Trophoblast cell (in vitro differentiated cells and primary cell): ENCODE data around the gene DUSP3.

Experiments
- DNase-seq, 2 donors: peaks; one replicate each; pipeline ENCODE4 v3.0.0-alpha.2; 2016
- H2AFZ ChIP-seq: 2 replicates; pipeline ENCODE4 v1.6.1; 2013; ENCODE audit warnings: low read length, moderate library complexity, mild to moderate bottlenecking; ENCODE audit not compliant: insufficient read depth, poor library complexity
- H2AK5ac ChIP-seq: 2 replicates; pipeline ENCODE4 v1.6.1; 2013; ENCODE audit warnings: mild to moderate bottlenecking, low read length
- H2BK120ac ChIP-seq: 2 replicates; pipeline ENCODE4 v1.6.1; 2013; ENCODE audit warnings: low read length, mild to moderate bottlenecking, moderate library complexity; ENCODE audit not compliant: insufficient read depth, poor library complexity
- H2BK12ac ChIP-seq: 2 replicates; pipeline ENCODE4 v1.6.1; 2013; ENCODE audit warnings: mild to moderate bottlenecking, low read length, moderate library complexity
- H2BK5ac ChIP-seq: 2 replicates; pipeline ENCODE4 v1.6.1; 2013; ENCODE audit warnings: low read length, low read depth, moderate library complexity, mild to moderate bottlenecking; ENCODE audit not compliant: poor library complexity
- H3K14ac ChIP-seq: 2 replicates; pipeline ENCODE4 v1.6.1; 2013; ENCODE audit warnings: mild to moderate bottlenecking, low read length
- H3K18ac ChIP-seq: 2 replicates; pipeline ENCODE4 v1.6.1; 2013; ENCODE audit warnings: mild to moderate bottlenecking, low read length
- H3K23ac ChIP-seq: 2 replicates; pipeline ENCODE4 v1.6.1; 2013; ENCODE audit warnings: low read length
- H3K27ac ChIP-seq: 2 replicates; pipeline ENCODE4 v1.5.1; 2013; ENCODE audit warnings: low read depth, mild to moderate bottlenecking, inconsistent platforms, low read length, moderate library complexity
- H3K27me3 ChIP-seq: 2 replicates; pipeline ENCODE4 v1.6.1; 2013; ENCODE audit warnings: inconsistent platforms, mild to moderate bottlenecking, low read length, moderate library complexity; ENCODE audit not compliant: insufficient read depth
- H3K36me3 ChIP-seq, 2 experiments: 1 replicate in 1 of 2; 2 replicates in 1 of 2; pipeline ENCODE4 v1.6.1; 2013; ENCODE audit warnings: low read length in 2 of 2, mild to moderate bottlenecking in 2 of 2, moderate library complexity in 1 of 2; ENCODE audit not compliant: insufficient read depth in 2 of 2, control insufficient read depth in 1 of 2
- H3K4ac ChIP-seq: 2 replicates; pipeline ENCODE4 v1.6.1; 2013; ENCODE audit warnings: low read depth, mild to moderate bottlenecking, low read length, moderate library complexity
- H3K4me1 ChIP-seq, 2 experiments: 1 replicate in 1 of 2; 2 replicates in 1 of 2; pipeline ENCODE4 v1.6.1; 2013; ENCODE audit warnings: low read length in 2 of 2, mild to moderate bottlenecking in 2 of 2, moderate library complexity in 1 of 2; ENCODE audit not compliant: insufficient read depth in 2 of 2, control insufficient read depth in 1 of 2
- H3K4me2 ChIP-seq: 2 replicates; pipeline ENCODE4 v1.6.1; 2013; ENCODE audit warnings: inconsistent platforms, mild to moderate bottlenecking, low read length, moderate library complexity
- H3K4me3 ChIP-seq: 2 replicates; pipeline ENCODE4 v1.5.1; 2013; ENCODE audit warnings: mild to moderate bottlenecking, low read depth, low read length, inconsistent platforms
- H3K79me1 ChIP-seq: one replicate; pipeline ENCODE4 v1.6.1; 2013; ENCODE audit warnings: low read length
- H3K79me2 ChIP-seq: 2 replicates; pipeline ENCODE4 v1.6.1; 2013; ENCODE audit warnings: low read length, mild to moderate bottlenecking; ENCODE audit not compliant: control insufficient read depth, insufficient read depth, poor library complexity
- H3K9ac ChIP-seq: 2 replicates; pipeline ENCODE4 v1.6.1; 2013; ENCODE audit warnings: mild to moderate bottlenecking, low read length
- H3K9me3 ChIP-seq: 2 replicates; pipeline ENCODE4 v1.6.1; 2013; ENCODE audit warnings: low read depth, mild to moderate bottlenecking, control low read depth, inconsistent platforms, low read length; ENCODE audit not compliant: insufficient read depth
- H4K12ac ChIP-seq: 2 replicates; pipeline ENCODE4 v1.6.1; 2013; ENCODE audit warnings: low read depth, mild to moderate bottlenecking, low read length, moderate library complexity
- H4K8ac ChIP-seq: 2 replicates; pipeline ENCODE4 v1.6.1; 2013; ENCODE audit warnings: low read depth, mild to moderate bottlenecking, low read length, moderate library complexity
- H4K91ac ChIP-seq: one replicate; pipeline ENCODE4 v1.6.1; 2013; ENCODE audit warnings: low read depth, mild to moderate bottlenecking, low read length, moderate library complexity
- WGBS: extraction: QIAGEN DNeasy Blood & Tissue Kit; methylation state at CpG from one replicate; pipeline ENCODE4 v1.1.7; 2013; ENCODE audit warnings: missing lambda C conversion rate; ENCODE audit not compliant: insufficient read length, insufficient coverage; ENCODE audit errors: extremely low coverage; 5-methylcytosine and 5-hydroxymethylcytosine counted together

DUSP3 gene

GRCh38 chr17:43750153-43750552 lies 28.6 kb downstream of the DUSP3 start:
- no peak overlapping the region for H3K4ac ChIP-seq
- H3K27ac ChIP-seq: no peak overlapping the region
- no peak overlapping the region for H3K4me3 ChIP-seq
- H2BK5ac ChIP-seq: no peak overlapping the region
- no peaks in the 10 kb centered on the region for H3K79me2 ChIP-seq
- no peak overlapping the region for H4K8ac ChIP-seq
- no peak overlapping the region for H2BK120ac ChIP-seq
- H2AK5ac ChIP-seq: no peak overlapping the region
- peaks cover 3 to 10% of the 10 kb centered on the region in 2 experiments for H3K4me1 ChIP-seq
- H3K14ac ChIP-seq: no peak overlapping the region
- H3K18ac ChIP-seq: no peak overlapping the region
- H3K9ac ChIP-seq: no peak overlapping the region
- H3K23ac ChIP-seq: no peak overlapping the region
- H3K79me1 ChIP-seq: peaks cover 4% of the 10 kb centered on the region
- no peak overlapping the region for H4K12ac ChIP-seq
- H3K9me3 ChIP-seq: no peaks in the 10 kb centered on the region
- WGBS: no CpG with 5 or more reads among the region's 5 CpGs
- H2BK12ac ChIP-seq: no peak overlapping the region
- H4K91ac ChIP-seq: no peak overlapping the region
- H3K4me2 ChIP-seq: no peak overlapping the region
- H3K27me3 ChIP-seq: peaks cover 7% of the 10 kb centered on the region
- DNase-seq: no peak
- no peak overlapping the region for H2AFZ ChIP-seq
- no peaks in the 10 kb centered on the region for H3K36me3 ChIP-seq

GRCh38 chr17:43745541-43745940 lies 33.2 kb downstream of the DUSP3 start:
- peak overlapping the region; percentile 38 for H2BK120ac ChIP-seq
- no peak overlapping the region for H2AFZ ChIP-seq

GRCh38 chr17:43741636-43742035 lies 37.1 kb downstream of the DUSP3 start:
- Histone ChIP-seq H3K27me3 (no peaks in the 10 kb centered on the region), H3K4me2 (no peak overlapping the region), H3K36me3 (no peaks in the 10 kb centered on the region), H3K79me1 (peaks cover 4% of the 10 kb centered on the region), H3K79me2 (no peaks in the 10 kb centered on the region), H4K8ac (no peak overlapping the region), H3K4me1 (peaks cover 3 to 13% of the 10 kb centered on the region in 2 experiments), H3K27ac (no peak overlapping the region), H2AK5ac (no peak overlapping the region), H2BK12ac (no peak overlapping the region), H2AFZ (no peak overlapping the region), H3K14ac (no peak overlapping the region), H3K4ac (no peak overlapping the region), H3K18ac (no peak overlapping the region), H4K91ac (no peak overlapping the region), H3K9me3 (peaks cover 2% of the 10 kb centered on the region), H2BK5ac (no peak overlapping the region), H2BK120ac (no peak overlapping the region), H3K23ac (no peak overlapping the region), H4K12ac (no peak overlapping the region), H3K9ac (no peak overlapping the region), H3K4me3 (peak overlapping the region; percentile 13)
- no peak for DNase-seq
- WGBS: no CpG with 5 or more reads among the region's 5 CpGs

More at GRCh38 chr17:43745541-43745940, 33.2 kb downstream of the DUSP3 start:
- Histone ChIP-seq H4K91ac (no peak overlapping the region), H3K4me1 (peaks cover 3 to 13% of the 10 kb centered on the region in 2 experiments), H3K18ac (no peak overlapping the region), H3K23ac (no peak overlapping the region), H2BK12ac (peak overlapping the region; percentile 30), H2AK5ac (no peak overlapping the region), H3K9ac (no peak overlapping the region), H3K4me3 (no peak overlapping the region), H3K4ac (no peak overlapping the region), H2BK5ac (no peak overlapping the region), H3K14ac (no peak overlapping the region), H3K27ac (peak overlapping the region; percentile 32), H4K8ac (no peak overlapping the region), H3K36me3 (no peaks in the 10 kb centered on the region), H4K12ac (no peak overlapping the region), H3K79me2 (no peaks in the 10 kb centered on the region), H3K79me1 (peaks cover 4% of the 10 kb centered on the region), H3K4me2 (no peak overlapping the region), H3K9me3 (peaks cover 2% of the 10 kb centered on the region), H3K27me3 (no peaks in the 10 kb centered on the region)
- WGBS: no CpG with 5 or more reads among the region's 6 CpGs
- no peak for DNase-seq

DNA sequence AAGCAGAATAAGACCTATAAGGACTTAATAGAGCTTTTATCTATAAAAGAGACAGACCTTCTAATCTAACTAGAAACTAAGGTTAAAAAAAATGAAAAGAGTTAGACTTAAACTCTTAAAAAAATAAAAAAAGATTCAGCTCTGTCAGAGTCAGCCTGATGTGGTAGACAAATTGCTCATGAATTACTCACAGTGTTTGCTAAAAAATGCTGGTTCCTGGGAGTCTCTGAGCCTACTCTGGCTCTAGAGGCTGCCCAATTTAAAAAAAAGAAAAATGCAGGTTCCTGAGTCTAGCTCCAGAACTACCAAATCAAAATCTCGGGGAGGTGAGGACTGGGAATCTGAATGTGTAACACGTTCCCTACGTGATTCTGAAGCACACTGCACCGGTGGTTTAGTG lies 38.2 kb downstream of the DUSP3 start:
- WGBS: no CpG with 5 or more reads among the region's 4 CpGs
- no peak overlapping the region for H4K91ac ChIP-seq
- H4K8ac ChIP-seq: no peak overlapping the region
- H2BK5ac ChIP-seq: no peak overlapping the region
- H3K4me1 ChIP-seq: peaks cover 0 to 6% of the 10 kb centered on the region in 2 experiments
- no peak overlapping the region for H3K4ac ChIP-seq
- no peak overlapping the region for H3K23ac ChIP-seq
- no peak overlapping the region for H2BK12ac ChIP-seq
- DNase-seq: peak in 1 of 2 donors; percentile 9
- H3K79me1 ChIP-seq: no peaks in the 10 kb centered on the region
- peaks cover 2% of the 10 kb centered on the region for H3K9me3 ChIP-seq
- H3K36me3 ChIP-seq: no peaks in the 10 kb centered on the region
- no peak overlapping the region for H3K4me3 ChIP-seq
- no peak overlapping the region for H3K18ac ChIP-seq
- no peak overlapping the region for H3K27ac ChIP-seq
- H2BK120ac ChIP-seq: no peak overlapping the region
- no peak overlapping the region for H2AFZ ChIP-seq
- no peak overlapping the region for H3K9ac ChIP-seq
- no peak overlapping the region for H3K14ac ChIP-seq
- no peaks in the 10 kb centered on the region for H3K27me3 ChIP-seq
- no peak overlapping the region for H3K4me2 ChIP-seq
- H2AK5ac ChIP-seq: no peak overlapping the region
- no peak overlapping the region for H4K12ac ChIP-seq
- no peaks in the 10 kb centered on the region for H3K79me2 ChIP-seq
